H1 (cell line): ENCODE results near the gene DNAH10. TPM values are rescaled to one million over a fixed set of nuclear protein-coding genes. Genes with fewer than 3 reads are reported as not detected.

Experiments used
- CTCF ChIA-PET: fragments of 300-600 bp; sonication (Branson Sonifier 250); formaldehyde crosslinking; loops from one replicate; lab custom pipeline; 2021; ENCODE audit not compliant: partially characterized antibody; lab: Charles Lee
- POLR2A ChIA-PET: fragments of 300-600 bp; sonication (Branson Sonifier 250); formaldehyde crosslinking; loops from one replicate; lab custom pipeline; 2021; ENCODE audit warnings: inconsistent platforms; ENCODE audit not compliant: partially characterized antibody; lab: Charles Lee
- DNase-seq, 2 experiments: peaks; one replicate each; pipeline versions ENCODE4 v3.0.0 to v3.0.0-alpha.2; 2010 to 2022; ENCODE audit warnings: low spot score in 2 of 2, low read depth in 1 of 2, mixed read lengths in 1 of 2
- FAIRE-seq: peaks from 2 replicates; lab custom pipeline; 2011; peaks lifted over from hg19 to GRCh38; lab: Jason Lieb, UNC
- H2AFZ ChIP-seq: 2 replicates; pipeline ENCODE4 v1.8.1; 2012; ENCODE audit warnings: low read length, inconsistent platforms
- H2AK5ac ChIP-seq: 2 replicates; pipeline ENCODE4 v1.6.1; 2013; ENCODE audit warnings: low read depth, low read length
- H2BK120ac ChIP-seq: replicated peaks from 2 replicates; pipeline ENCODE3; 2013; ENCODE audit warnings: low read depth, low read length, inconsistent platforms
- H2BK12ac ChIP-seq: 2 replicates; pipeline ENCODE4 v1.6.1; 2013; ENCODE audit warnings: low read depth, low read length
- H2BK15ac ChIP-seq: 2 replicates; pipeline ENCODE4 v1.6.1; 2013; ENCODE audit warnings: low read length
- H2BK20ac ChIP-seq: 2 replicates; pipeline ENCODE4 v1.6.1; 2013; ENCODE audit warnings: low read length
- H2BK5ac ChIP-seq: 2 replicates; pipeline ENCODE4 v1.6.1; 2013; ENCODE audit warnings: low read depth, low read length
- H3K14ac ChIP-seq: 2 replicates; pipeline ENCODE4 v1.6.1; 2013; ENCODE audit warnings: inconsistent platforms; ENCODE audit not compliant: insufficient read length
- H3K18ac ChIP-seq: 2 replicates; pipeline ENCODE4 v1.6.1; 2013; ENCODE audit warnings: low read length; ENCODE audit errors: extremely low read depth
- H3K23ac ChIP-seq: 2 replicates; pipeline ENCODE4 v1.6.1; 2013; ENCODE audit warnings: inconsistent platforms; ENCODE audit not compliant: insufficient read length
- H3K23me2 ChIP-seq: 2 replicates; pipeline ENCODE4 v1.6.1; 2013; ENCODE audit warnings: low read depth, low read length
- H3K27ac ChIP-seq: 2 replicates; pipeline ENCODE4 v1.6.1; 2011; ENCODE audit warnings: low read depth, low read length, inconsistent platforms
- H3K27me3 ChIP-seq, 4 experiments: replicated peaks in 1 of 4; 1 replicate in 1 of 4; 2 replicates in 3 of 4; pipeline versions ENCODE4 v1.6.1 to v1.8.1; 2011 to 2013; ENCODE audit warnings: low read length in 3 of 4, mild to moderate bottlenecking in 3 of 4, inconsistent platforms in 2 of 4, mixed read lengths in 2 of 4, moderate library complexity in 1 of 4; ENCODE audit not compliant: control insufficient read depth in 3 of 4, insufficient read depth in 3 of 4; ENCODE audit errors: extremely low read depth in 1 of 4
- H3K36me3 ChIP-seq, 4 experiments: 2 replicates each; pipeline versions ENCODE4 v1.6.1 to v1.8.1; 2011 to 2013; ENCODE audit warnings: mild to moderate bottlenecking in 4 of 4, low read length in 3 of 4, moderate library complexity in 2 of 4, control low read depth in 1 of 4, inconsistent platforms in 1 of 4; ENCODE audit not compliant: insufficient read depth in 4 of 4, control insufficient read depth in 2 of 4
- H3K4ac ChIP-seq: replicated peaks from 2 replicates; pipeline ENCODE3; 2013; ENCODE audit warnings: low read length, low read depth, mixed read lengths, inconsistent platforms; ENCODE audit not compliant: insufficient read length
- H3K4me1 ChIP-seq, 4 experiments: replicated peaks in 1 of 4; 1 replicate in 1 of 4; 2 replicates in 3 of 4; pipeline versions ENCODE4 v1.6.1 to v1.8.1; 2011 to 2013; ENCODE audit warnings: low read length in 3 of 4, inconsistent platforms in 2 of 4, mixed read lengths in 1 of 4; ENCODE audit not compliant: insufficient read depth in 4 of 4, control insufficient read depth in 3 of 4
- H3K4me2 ChIP-seq, 2 experiments: 2 replicates each; pipeline versions ENCODE4 v1.6.1 to v1.8.1; 2011 to 2013; ENCODE audit warnings: low read depth in 2 of 2, low read length in 2 of 2, control low read depth in 1 of 2, inconsistent platforms in 1 of 2, mild to moderate bottlenecking in 1 of 2; ENCODE audit not compliant: insufficient read depth in 1 of 2
- H3K4me3 ChIP-seq, 4 experiments: fragments of 200-600, 300-600 bp in 1 of 4; sonication (generic), shearing (Covaris generic), sonication (Bioruptor Twin) in 1 of 4; 2 replicates each; pipeline versions ENCODE4 v1.5.1 to v1.8.1; 2011 to 2016; ENCODE audit warnings: low read length in 4 of 4, low read depth in 3 of 4, control low read depth in 2 of 4, inconsistent platforms in 2 of 4, mild to moderate bottlenecking in 2 of 4, mixed read lengths in 1 of 4, moderate library complexity in 1 of 4; ENCODE audit not compliant: insufficient read depth in 2 of 4; ENCODE audit errors: extremely low read depth in 1 of 4
- H3K56ac ChIP-seq: replicated peaks from 2 replicates; pipeline ENCODE3; 2013; ENCODE audit warnings: low read depth, mild to moderate bottlenecking, mixed read lengths, low read length, inconsistent platforms; ENCODE audit not compliant: insufficient read length
- H3K79me1 ChIP-seq: 2 replicates; pipeline ENCODE4 v1.6.1; 2013; ENCODE audit warnings: low read depth, low read length, control low read depth
- H3K79me2 ChIP-seq, 2 experiments: 2 replicates each; pipeline versions ENCODE4 v1.6.1 to v1.8.1; 2012 to 2013; ENCODE audit warnings: low read length in 2 of 2, mild to moderate bottlenecking in 2 of 2, inconsistent platforms in 1 of 2; ENCODE audit not compliant: insufficient read depth in 2 of 2, control insufficient read depth in 1 of 2
- H3K9ac ChIP-seq, 4 experiments: replicated peaks in 1 of 4; 1 replicate in 1 of 4; 2 replicates in 3 of 4; pipeline versions ENCODE4 v1.6.1 to v1.8.1; 2011 to 2013; ENCODE audit warnings: low read depth in 3 of 4, low read length in 3 of 4, control low read depth in 2 of 4, mild to moderate bottlenecking in 2 of 4, moderate library complexity in 2 of 4, inconsistent platforms in 1 of 4; ENCODE audit errors: extremely low read depth in 1 of 4
- H3K9me3 ChIP-seq, 2 experiments: 2 replicates each; pipeline versions ENCODE4 v1.6.1 to v1.8.1; 2012 to 2013; ENCODE audit warnings: mild to moderate bottlenecking in 2 of 2, moderate library complexity in 2 of 2, control low read depth in 1 of 2, inconsistent platforms in 1 of 2, low read depth in 1 of 2, low read length in 1 of 2, mixed read lengths in 1 of 2; ENCODE audit not compliant: insufficient read depth in 2 of 2
- H4K20me1 ChIP-seq, 2 experiments: replicated peaks in 1 of 2; 2 replicates each; pipeline versions ENCODE3 to v1.8.1; 2011 to 2013; ENCODE audit warnings: inconsistent platforms in 2 of 2, low read length in 2 of 2, mild to moderate bottlenecking in 1 of 2; ENCODE audit not compliant: insufficient read depth in 2 of 2, control insufficient read depth in 1 of 2
- H4K5ac ChIP-seq: 2 replicates; pipeline ENCODE4 v1.6.1; 2013; ENCODE audit warnings: low read length, low read depth, mixed read lengths, inconsistent platforms; ENCODE audit not compliant: insufficient read length
- H4K8ac ChIP-seq: 2 replicates; pipeline ENCODE4 v1.8.0; 2013; ENCODE audit warnings: mild to moderate bottlenecking, moderate library complexity, low read length, inconsistent platforms; ENCODE audit not compliant: insufficient read depth; ENCODE audit errors: extremely low read depth
- H4K91ac ChIP-seq: replicated peaks from 2 replicates; pipeline ENCODE3; 2013; ENCODE audit warnings: low read length, mixed read lengths, inconsistent platforms; ENCODE audit not compliant: insufficient read length
- BRCA1 ChIP-seq: IDR thresholded peaks from 2 replicates; pipeline ENCODE4 v1.6.1; 2012; ENCODE audit warnings: low read depth, low read length, improper control_type of control experiment
- CREB1 ChIP-seq: IDR thresholded peaks from 2 replicates; pipeline ENCODE4 v1.6.1; 2012; ENCODE audit warnings: inconsistent platforms
- FOSL1 ChIP-seq: IDR thresholded peaks from 2 replicates; pipeline ENCODE4 v1.6.1; 2011; ENCODE audit warnings: mild to moderate bottlenecking, low read depth, low read length, moderate library complexity; ENCODE audit not compliant: insufficient read depth
- HDAC2 ChIP-seq, 2 experiments: fragments of 300-600 bp in 1 of 2; sonication (generic) in 1 of 2; IDR thresholded peaks; 2 replicates each; pipeline ENCODE4 v1.6.1; 2011 to 2012; ENCODE audit warnings: low read depth in 2 of 2, low read length in 2 of 2, mild to moderate bottlenecking in 2 of 2, moderate library complexity in 2 of 2, borderline replicate concordance in 1 of 2, inconsistent platforms in 1 of 2
- KDM5A ChIP-seq: fragments of 200-600 bp; IDR thresholded peaks from 2 replicates; pipeline ENCODE4 v1.7.1; 2012; ENCODE audit warnings: mild to moderate bottlenecking, low read length, inconsistent platforms, mixed read lengths
- NANOG ChIP-seq: IDR thresholded peaks from 2 replicates; pipeline ENCODE4 v1.6.1; 2011; ENCODE audit warnings: low read length, low read depth, mild to moderate bottlenecking, inconsistent platforms; ENCODE audit not compliant: insufficient read depth, poor library complexity, severe bottlenecking
- PHF8 ChIP-seq: fragments of 200-600 bp; sonication (generic); conservative IDR thresholded peaks from 2 replicates; pipeline ENCODE4 v1.7.1; 2012; ENCODE audit warnings: low read depth, mild to moderate bottlenecking, inconsistent platforms, low read length, moderate library complexity
- POLR2A ChIP-seq, 2 experiments: IDR thresholded peaks; 1 replicate in 1 of 2; 2 replicates in 1 of 2; pipeline ENCODE4 v1.6.1; 2011; ENCODE audit warnings: low read depth in 2 of 2, low read length in 2 of 2, mild to moderate bottlenecking in 2 of 2; ENCODE audit errors: control extremely low read depth in 1 of 2
- RFX5 ChIP-seq: IDR thresholded peaks from 2 replicates; pipeline ENCODE4 v1.6.1; 2011; ENCODE audit warnings: low read depth, low read length, improper control_type of control experiment, borderline replicate concordance
- RXRA ChIP-seq: IDR thresholded peaks from 2 replicates; pipeline ENCODE4 v1.6.1; 2011; ENCODE audit warnings: low read depth, mild to moderate bottlenecking, low read length, moderate library complexity; ENCODE audit not compliant: insufficient read depth
- SP1 ChIP-seq: IDR thresholded peaks from 2 replicates; pipeline ENCODE4 v1.6.1; 2011; ENCODE audit warnings: low read depth, low read length
- SP4 ChIP-seq: IDR thresholded peaks from 2 replicates; pipeline ENCODE4 v1.6.1; 2012; ENCODE audit warnings: low read length, inconsistent platforms
- SUZ12 ChIP-seq: fragments of 200-600 bp; sonication (generic); IDR thresholded peaks from 2 replicates; pipeline ENCODE4 v1.6.1; 2012; ENCODE audit warnings: mild to moderate bottlenecking, inconsistent platforms, low read length, moderate library complexity, mixed read lengths
- TEAD4 ChIP-seq: IDR thresholded peaks from 2 replicates; pipeline ENCODE4 v1.6.1; 2012; ENCODE audit warnings: low read depth, low read length, inconsistent platforms, mixed read lengths
- WGBS, 2 experiments: shearing (Covaris generic) in 1 of 2; methylation state at CpG; one replicate each; pipeline versions ENCODE4 v1.1.6 to v1.1.7; 2013 to 2015; ENCODE audit warnings: low lambda C conversion rate in 2 of 2, mixed read lengths in 2 of 2, inconsistent platforms in 1 of 2, low coverage in 1 of 2, missing lambda C conversion rate in 1 of 2; ENCODE audit not compliant: insufficient replicate concordance in 2 of 2, insufficient coverage in 1 of 2, insufficient read length in 1 of 2; ENCODE audit errors: extremely low coverage in 1 of 2, missing lambda C conversion rate in 1 of 2; 5-methylcytosine and 5-hydroxymethylcytosine counted together
- polyA plus RNA-seq, 7 experiments: library from polyadenylated mRNA; depleted of rRNA in 3 of 7; stranded (reverse) in 5 of 7; unstranded in 2 of 7; fragments of >200 nt in 5 of 7; fragments of 200-250 nt in 2 of 7; gene quantifications; 1 replicate in 5 of 7; 2 replicates in 1 of 7; 4 replicates in 1 of 7; pipeline versions ENCODE4 v1.2.1 to v1.2.3, GENCODE V29; 2011 to 2013; ENCODE audit warnings: missing spikeins in 2 of 7, mixed read lengths in 2 of 7
- total RNA-seq: library from RNA; stranded (reverse); fragmentation: NEBNext Ultra II Directional; extraction: Animal tissue kit (Norgen Biotek cat#: 25700); gene quantifications from 2 replicates; pipeline ENCODE4 v1.2.1, GENCODE V29; 2021

DNAH10 gene
- total and polyA plus RNA-seq, 2 of the 8 experiments (the other 6 are each of a cell fraction or from before 2014, with no cell fraction given): 0.02 to 0.24 TPM

GRCh38 chr12:123734268-123734667 lies 27.8 kb upstream of the DNAH10 start:
- Histone ChIP-seq H3K18ac (no peak overlapping the region), H3K27ac (no peak overlapping the region), H2BK120ac (no peak overlapping the region), H2AK5ac (no peak overlapping the region), H3K79me2 (no peaks in the 10 kb centered on the region), H2AFZ (no peak overlapping the region), H3K79me1 (no peaks in the 10 kb centered on the region; the same call in 1 of the 2 replicates), H3K4me2 (no peak overlapping the region), H3K14ac (no peak overlapping the region), H3K4me1 (no peaks in the 10 kb centered on the region), H2BK12ac (no peak overlapping the region), H4K20me1 (peaks cover 3 to 6% of the 10 kb centered on the region in 2 experiments), H3K36me3 (peaks cover 25 to 83% (median 49%) of the 10 kb centered on the region in 4 experiments), H2BK15ac (no peak overlapping the region), H3K27me3 (no peaks in the 10 kb centered on the region), H4K91ac (no peak overlapping the region), H3K9ac (no peak overlapping the region), H3K23me2 (peaks cover 1% of the 10 kb centered on the region; the same call in 1 of the 2 replicates), H3K56ac (no peak overlapping the region), H4K8ac (no peak overlapping the region), H3K4me3 (no peak overlapping the region), H3K4ac (no peak overlapping the region), H2BK5ac (no peak overlapping the region), H3K9me3 (no peaks in the 10 kb centered on the region), H2BK20ac (no peak overlapping the region), H4K5ac (no peak overlapping the region), H3K23ac (no peak overlapping the region)
- TF ChIP-seq HDAC2 (IDR thresholded peaks at IDR 0.05; ENCODE audit: borderline replicate concordance in 1 of 2, low read depth in 2 of 2, low read length in 2 of 2) (no peak), BRCA1 (no peak), SUZ12 (no peak), POLR2A (IDR thresholded peaks at IDR 0.05; ENCODE audit: control extremely low read depth in 1 of 2, low read depth in 2 of 2, low read length in 2 of 2) (no peak), CREB1 (no peak), SP1 (no peak), TEAD4 (no peak), NANOG (no peak), PHF8 (no peak), KDM5A (no peak), FOSL1 (no peak), SP4 (no peak), RXRA (no peak), RFX5 (no peak)
- 87% methylated on average over 5 of the region's 5 CpGs; no CpG with 5 or more reads in 1 of the 2 experiments for WGBS, 2 experiments
- no peak for FAIRE-seq
- no peak for DNase-seq
- POLR2A ChIA-PET: no interaction called here
- CTCF ChIA-PET: interaction anchor here (1.1 kb wide), 1 partner anchor 89 kb away, joined by 3 read pairs; no protein-coding TSS in a partner anchor
